GM15510 (cell line): Measurements from ENCODE around the gene NPB.

ENCODE experiments used
- POLR2A ChIP-seq: IDR thresholded peaks from 3 replicates; pipeline ENCODE4 v1.6.1; 2011; ENCODE audit warnings: borderline replicate concordance; ENCODE audit not compliant: insufficient read length; ENCODE audit errors: extremely low read depth

Gene NPB

DNA sequence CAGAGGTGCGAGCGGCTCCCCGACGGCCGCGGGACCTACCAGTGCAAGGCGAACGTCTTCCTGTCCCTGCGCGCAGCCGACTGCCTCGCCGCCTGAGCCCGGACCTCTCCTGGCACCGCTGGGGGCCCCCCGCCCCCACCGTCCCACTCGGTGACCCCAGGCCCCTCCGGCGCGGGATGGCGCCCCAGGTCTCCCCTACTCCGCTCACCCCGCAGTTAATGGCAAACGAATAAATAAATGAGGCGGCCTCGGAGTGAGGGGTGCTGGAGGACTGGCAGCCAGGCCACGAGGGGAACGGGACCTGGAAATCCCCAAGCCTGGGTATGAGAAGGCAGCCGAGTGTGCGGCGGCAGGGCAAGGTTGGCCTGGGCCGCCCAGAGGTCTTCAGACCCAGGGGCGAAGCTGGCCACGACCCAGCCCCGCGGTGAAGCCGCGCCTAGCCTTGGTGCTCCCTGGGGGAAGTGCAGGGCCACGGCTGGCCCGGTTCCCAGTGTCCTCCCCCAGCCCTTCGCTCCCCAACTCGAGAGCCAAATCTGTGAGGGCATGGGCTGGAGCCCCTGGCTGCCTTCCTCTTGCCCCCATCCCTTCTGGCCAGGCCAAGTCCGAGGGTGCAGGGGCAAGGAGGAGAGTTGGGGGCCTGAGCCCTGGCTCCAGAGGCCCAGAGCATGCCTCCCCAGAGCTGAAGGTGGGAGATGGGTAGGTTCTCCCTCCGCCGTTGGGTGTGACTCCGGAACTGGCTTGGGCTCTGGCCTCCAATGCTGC lies 796 bp downstream of the NPB start:
- TF ChIP-seq POLR2A, result no peak

GRCh38 chr17:81903415-81903831 lies 1.4 kb downstream of the NPB start:
- no peak for TF ChIP-seq POLR2A

GRCh38 chr17:81903896-81904599 lies 2.0 kb downstream of the NPB start:
- no peak for TF ChIP-seq POLR2A

DNA sequence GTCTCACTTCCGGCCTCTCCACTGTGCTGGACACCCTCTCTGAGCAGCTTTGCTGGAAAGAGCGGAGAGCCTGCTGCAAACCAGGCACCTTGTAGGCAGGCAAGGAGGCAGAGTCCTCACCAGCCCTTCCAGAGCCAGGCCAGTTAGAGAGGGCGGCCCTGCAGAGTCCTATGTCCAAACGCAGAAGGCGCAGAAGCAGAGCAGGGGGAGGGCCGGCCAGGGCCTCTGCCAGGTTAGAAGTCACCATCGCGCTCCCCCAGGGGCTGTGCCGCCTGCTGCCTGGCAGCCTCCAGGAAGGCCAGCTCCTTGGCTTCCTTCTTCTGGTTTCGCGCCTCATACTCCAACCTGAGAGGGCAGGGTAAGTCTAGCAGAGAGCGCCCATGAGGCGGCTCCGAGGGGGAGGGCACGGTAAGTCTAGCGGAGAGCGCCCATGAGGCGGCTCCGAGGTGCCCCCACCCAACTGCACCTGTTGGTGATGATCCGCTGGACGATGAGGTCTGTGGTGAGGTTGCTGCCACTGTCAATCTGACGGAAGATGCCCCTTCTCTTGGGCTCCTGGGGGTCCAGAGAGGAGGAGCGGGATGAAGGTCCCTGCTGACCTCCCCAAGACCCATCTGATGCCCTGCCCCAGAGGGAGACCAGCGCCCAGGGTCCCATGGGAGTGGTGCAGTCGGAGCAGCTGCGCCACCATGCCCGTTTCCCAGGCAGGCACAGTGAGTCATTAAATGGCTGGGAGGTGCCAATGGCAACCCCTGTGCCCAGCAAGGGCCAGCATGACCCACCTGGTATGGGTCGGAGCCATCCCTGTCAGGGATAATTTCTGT lies 2.8 kb downstream of the NPB start:
- no peak for TF ChIP-seq POLR2A

DNA sequence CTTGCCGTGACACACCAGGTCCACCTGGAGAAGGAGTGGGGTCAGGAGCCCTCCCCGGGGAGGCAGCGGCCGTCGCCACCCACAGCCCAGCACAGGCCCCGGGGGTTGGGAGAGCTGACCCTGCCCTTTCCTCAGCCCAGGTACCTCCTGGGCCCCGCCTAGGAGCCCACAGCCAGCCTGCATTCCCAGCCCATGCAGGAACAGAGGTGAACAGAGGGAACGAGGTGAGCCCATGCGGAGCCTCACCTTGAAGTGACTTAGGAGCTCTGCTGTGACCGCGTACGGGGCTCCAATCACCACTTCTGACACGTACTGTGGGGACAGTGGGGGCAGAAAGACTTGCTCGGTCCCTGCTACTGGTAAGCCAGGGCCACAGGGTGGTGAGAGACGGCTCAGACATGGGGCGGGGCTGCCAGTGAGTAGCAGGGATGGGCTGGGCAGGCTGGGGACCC lies 3.4 kb downstream of the NPB start:
- TF ChIP-seq POLR2A, result no peak

GRCh38 chr17:81905993-81906392 lies 4.0 kb downstream of the NPB start:
- TF ChIP-seq POLR2A, result no peak

DNA sequence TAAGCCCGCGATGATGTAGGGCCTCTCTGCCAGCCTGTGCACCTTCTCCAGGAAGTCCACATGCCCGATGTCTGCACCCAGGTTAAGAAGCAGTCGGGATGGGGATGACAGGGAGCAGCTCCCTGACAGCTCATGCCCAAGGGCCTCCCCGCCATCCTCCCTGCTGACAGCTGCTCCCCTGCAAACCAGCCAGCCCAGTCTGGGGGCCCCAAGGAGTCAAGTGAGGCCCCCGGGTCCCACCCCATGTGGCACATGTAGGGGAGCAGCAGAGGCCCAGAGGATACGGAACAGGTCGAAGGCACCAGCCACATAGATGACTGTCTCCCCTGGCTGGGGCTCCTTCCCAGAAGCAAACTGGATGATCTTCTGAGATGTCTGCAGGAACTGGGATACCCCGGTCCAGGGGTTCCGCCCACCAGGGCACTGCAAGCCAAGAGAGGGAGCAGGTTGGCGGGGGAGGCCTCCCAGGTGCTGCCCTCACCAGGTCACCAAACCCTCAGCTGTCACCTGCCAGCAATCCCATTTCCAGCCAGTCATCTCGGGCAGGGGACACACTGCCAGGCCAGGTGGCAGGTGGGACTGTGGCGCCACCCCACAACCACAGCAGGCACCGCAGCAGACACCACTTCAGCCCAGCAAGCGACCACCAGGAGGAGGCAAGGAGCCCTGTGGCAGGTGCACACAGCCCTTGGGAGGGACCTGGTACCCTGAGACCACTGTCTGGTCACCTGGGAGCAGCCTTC lies 4.6 kb downstream of the NPB start:
- TF ChIP-seq POLR2A, result no peak

GRCh38 chr17:81907219-81908145 lies 5.4 kb downstream of the NPB start:
- no peak for TF ChIP-seq POLR2A

DNA sequence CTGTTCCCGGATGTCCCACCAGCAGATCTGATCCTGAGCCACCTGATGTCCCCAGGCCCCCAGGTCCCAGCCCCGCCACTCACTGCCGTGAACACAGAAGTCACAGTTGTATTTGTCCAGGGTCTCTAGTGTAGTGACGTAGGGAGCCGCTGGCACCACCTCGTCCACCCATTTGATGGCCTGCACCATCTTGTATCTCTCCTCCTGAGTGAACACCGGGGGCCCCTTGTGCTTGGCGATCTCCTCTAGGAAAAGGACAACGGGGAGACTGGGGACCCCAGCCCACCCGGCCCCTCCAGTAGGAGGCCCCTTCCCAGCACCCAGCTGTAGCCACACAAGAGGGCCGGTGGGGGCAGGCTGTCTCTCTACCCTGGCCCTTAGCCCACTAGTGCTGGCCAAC lies 6.8 kb downstream of the NPB start:
- no peak for TF ChIP-seq POLR2A

- no peak for TF ChIP-seq POLR2A
These were observed 7.2 kb downstream of the NPB start for GRCh38 chr17:81909231-81909630.

DNA sequence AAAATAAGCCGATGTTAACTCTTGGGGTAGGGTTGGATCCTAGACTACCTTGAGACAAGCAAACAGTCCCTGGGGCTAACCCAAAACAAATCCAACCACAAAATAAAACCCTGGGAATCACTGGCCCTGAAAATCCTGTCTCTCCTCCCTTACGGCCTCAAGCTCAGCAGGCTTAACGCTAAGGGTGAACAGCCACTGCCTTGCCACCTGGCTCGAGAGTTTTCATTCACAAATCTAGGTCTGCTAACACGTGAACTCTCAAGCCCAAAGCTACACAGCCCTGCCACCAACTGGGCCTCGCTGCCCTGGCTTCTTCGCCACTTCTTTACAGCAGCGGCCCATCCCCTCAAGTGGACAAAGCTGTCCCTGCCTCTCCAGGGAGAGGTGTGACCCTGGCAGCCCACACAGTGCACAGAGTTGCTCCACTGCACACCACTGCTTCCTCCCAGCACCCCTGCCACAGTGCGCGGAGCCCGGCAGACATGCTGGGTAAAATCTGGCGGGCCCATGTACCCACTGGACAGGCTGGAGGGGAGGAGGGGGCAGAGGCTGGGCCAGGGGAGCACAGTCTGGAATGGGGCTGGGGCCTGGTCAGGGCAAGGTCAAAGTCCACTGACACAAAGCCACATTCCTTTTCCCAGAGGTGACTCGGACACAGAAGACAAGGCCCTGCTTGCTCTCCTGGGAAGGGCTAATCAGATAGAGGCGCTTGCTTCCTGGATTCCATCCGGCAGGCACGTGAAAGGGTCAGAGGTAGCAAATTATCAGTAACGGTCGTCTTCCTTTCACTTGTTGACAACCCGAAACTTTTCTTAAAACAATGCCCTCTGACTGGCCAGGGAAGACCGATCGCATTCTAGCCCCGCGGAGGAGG lies 8.2 kb downstream of the NPB start:
- TF ChIP-seq POLR2A, result no peak

DNA sequence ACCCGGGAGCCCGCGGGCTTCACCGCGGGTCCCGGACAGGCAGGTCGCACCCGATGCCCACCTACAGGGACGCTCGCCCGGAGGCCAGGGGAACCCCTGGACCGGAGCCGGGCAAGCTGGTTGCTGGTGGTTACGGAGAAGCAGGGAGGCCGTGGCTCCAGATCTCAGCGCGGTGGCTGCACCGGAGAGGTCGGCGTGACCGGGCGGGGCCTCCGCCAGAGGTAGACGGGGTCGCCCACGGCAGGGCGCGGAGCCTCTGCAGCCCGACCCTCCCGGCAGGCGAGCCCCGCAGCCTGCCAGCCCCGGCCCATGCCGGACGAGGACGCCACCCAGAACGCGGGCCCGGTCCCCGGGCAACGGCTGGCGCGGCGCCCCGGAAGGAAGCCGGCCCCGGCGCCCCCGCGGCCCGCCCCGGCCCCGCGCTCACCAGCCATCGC lies 8.8 kb downstream of the NPB start:
- no peak for TF ChIP-seq POLR2A
